Activated CD8-positive, alpha-beta memory T cell treated with anti-CD3 and anti-CD28 coated beads for 48 hours (primary cell): ENCODE measurements around the gene ARG1.
"Not testable (repeated sequence)": the region's sequence is repeated elsewhere in the genome, so short reads cannot be mapped to it uniquely, and the experiment has no call there.

Experiments used
- DNase-seq, 3 experiments: peaks; one replicate each; pipeline ENCODE4 v3.0.0-alpha.2; 2020; ENCODE audit warnings: low read depth in 2 of 3, low spot score in 2 of 3

Gene ARG1

GRCh38 chr6:131572686-131573415, at the start of gene ARG1:
TSS of gene ARG1 (plus strand) at chr6:131573226. CDS start at chr6:131573283, 57 bp downstream.
- no peak for DNase-seq

GRCh38 chr6:131523988-131524673, 48.9 kb upstream of the ARG1 start:
- DNase-seq: no peak

GRCh38 chr6:131524695-131525336, 48.2 kb upstream of the ARG1 start:
- no peak for DNase-seq

- DNase-seq: not testable (repeated sequence)
These were observed 42.1 kb upstream of the ARG1 start for GRCh38 chr6:131530936-131531335.

GRCh38 chr6:131531681-131532080, 41.3 kb upstream of the ARG1 start:
- not testable (repeated sequence) for DNase-seq

GRCh38 chr6:131532580-131533039, 40.4 kb upstream of the ARG1 start:
- peak in 2 of 3 experiments; percentile 21 to 33 for DNase-seq

- DNase-seq: not testable (repeated sequence)
These were observed 34.4 kb upstream of the ARG1 start for GRCh38 chr6:131538615-131539014.

- no peak for DNase-seq
These were observed 27.7 kb upstream of the ARG1 start for GRCh38 chr6:131545317-131545716.

- DNase-seq: no peak
These were observed 25.5 kb upstream of the ARG1 start for GRCh38 chr6:131547488-131547887.

GRCh38 chr6:131548441-131548840, 24.6 kb upstream of the ARG1 start:
- DNase-seq: no peak

GRCh38 chr6:131549811-131550210, 23.2 kb upstream of the ARG1 start:
- DNase-seq: no peak

GRCh38 chr6:131551902-131552301, 21.1 kb upstream of the ARG1 start:
- DNase-seq: no peak

GRCh38 chr6:131552572-131552971, 20.5 kb upstream of the ARG1 start:
- DNase-seq: no peak

GRCh38 chr6:131555992-131556391, 17.0 kb upstream of the ARG1 start:
- no peak for DNase-seq

GRCh38 chr6:131558922-131559321, 14.1 kb upstream of the ARG1 start:
- no peak for DNase-seq

GRCh38 chr6:131561925-131562707, 10.9 kb upstream of the ARG1 start:
- no peak for DNase-seq

GRCh38 chr6:131565056-131565455, 8.0 kb upstream of the ARG1 start:
- DNase-seq: no peak

- no peak for DNase-seq
These were observed 4.3 kb upstream of the ARG1 start for GRCh38 chr6:131568726-131569125.

- DNase-seq: no peak
These were observed 1.1 kb downstream of the ARG1 start for GRCh38 chr6:131574133-131574532.

GRCh38 chr6:131574686-131575085, 1.7 kb downstream of the ARG1 start:
- no peak for DNase-seq

GRCh38 chr6:131575834-131576478, 2.9 kb downstream of the ARG1 start:
- DNase-seq: no peak
